H9 (cell line): Measurements from ENCODE around the gene HMGCS2. TPM values are rescaled to one million over a fixed set of nuclear protein-coding genes. Genes with fewer than 3 reads are reported as not detected.

ENCODE experiments used
- DNase-seq: peaks from one replicate; pipeline ENCODE4 v3.0.0-alpha.2; 2017
- H2AFZ ChIP-seq: one replicate; pipeline ENCODE4 v1.6.1; 2013; ENCODE audit warnings: mild to moderate bottlenecking, low read length, control low read depth, moderate library complexity
- H2AK5ac ChIP-seq: 2 replicates; pipeline ENCODE4 v1.6.1; 2013; ENCODE audit warnings: low read length, control low read depth, mixed read lengths; ENCODE audit not compliant: insufficient read length
- H2BK120ac ChIP-seq: one replicate; pipeline ENCODE4 v1.6.1; 2013; ENCODE audit warnings: low read depth, mild to moderate bottlenecking, low read length, control low read depth, inconsistent platforms; ENCODE audit not compliant: poor library complexity, severe bottlenecking
- H2BK12ac ChIP-seq: 2 replicates; pipeline ENCODE4 v1.6.1; 2013; ENCODE audit warnings: low read length, control low read depth, mixed read lengths, low read depth; ENCODE audit not compliant: insufficient read length
- H2BK15ac ChIP-seq: 2 replicates; pipeline ENCODE4 v1.6.1; 2013; ENCODE audit warnings: low read depth, low read length, control low read depth
- H2BK20ac ChIP-seq: one replicate; pipeline ENCODE4 v1.6.1; 2013; ENCODE audit warnings: low read depth, mild to moderate bottlenecking, low read length, control low read depth, inconsistent platforms; ENCODE audit not compliant: poor library complexity, severe bottlenecking
- H2BK5ac ChIP-seq: 2 replicates; pipeline ENCODE4 v1.6.1; 2013; ENCODE audit warnings: low read length, control low read depth, mixed read lengths; ENCODE audit not compliant: insufficient read length
- H3K14ac ChIP-seq: 2 replicates; pipeline ENCODE4 v1.6.1; 2013; ENCODE audit warnings: low read length, control low read depth; ENCODE audit not compliant: insufficient read depth
- H3K18ac ChIP-seq: 2 replicates; pipeline ENCODE4 v1.6.1; 2013; ENCODE audit warnings: low read depth, mild to moderate bottlenecking, mixed read lengths, low read length, control low read depth; ENCODE audit not compliant: insufficient read length
- H3K23ac ChIP-seq: 2 replicates; pipeline ENCODE4 v1.6.1; 2013; ENCODE audit warnings: low read length, control low read depth, mixed read lengths, low read depth; ENCODE audit not compliant: insufficient read length
- H3K23me2 ChIP-seq: 2 replicates; pipeline ENCODE4 v1.6.1; 2013; ENCODE audit warnings: low read depth, mild to moderate bottlenecking, mixed read lengths, low read length, control low read depth; ENCODE audit not compliant: insufficient read length, poor library complexity, severe bottlenecking
- H3K27ac ChIP-seq: 2 replicates; pipeline ENCODE4 v1.5.1; 2013; ENCODE audit warnings: low read length, control low read depth, mixed read lengths, low read depth; ENCODE audit not compliant: insufficient read length
- H3K27me3 ChIP-seq: 2 replicates; pipeline ENCODE4 v1.6.1; 2013; ENCODE audit warnings: low read length, control low read depth, inconsistent platforms; ENCODE audit not compliant: insufficient read depth
- H3K4ac ChIP-seq: 2 replicates; pipeline ENCODE4 v1.6.1; 2013; ENCODE audit warnings: low read depth, mild to moderate bottlenecking, control low read depth, inconsistent platforms, low read length, moderate library complexity
- H3K4me1 ChIP-seq: 2 replicates; pipeline ENCODE4 v1.6.1; 2013; ENCODE audit warnings: low read length, control low read depth, inconsistent platforms; ENCODE audit not compliant: insufficient read depth
- H3K4me2 ChIP-seq: 2 replicates; pipeline ENCODE4 v1.6.1; 2013; ENCODE audit warnings: low read length, control low read depth, mixed read lengths; ENCODE audit not compliant: insufficient read length, insufficient read depth
- H3K56ac ChIP-seq: 2 replicates; pipeline ENCODE4 v1.6.1; 2013; ENCODE audit warnings: low read depth, mild to moderate bottlenecking, mixed read lengths, low read length, control low read depth; ENCODE audit not compliant: insufficient read length
- H3K79me1 ChIP-seq: 2 replicates; pipeline ENCODE4 v1.6.1; 2013; ENCODE audit warnings: low read depth, mild to moderate bottlenecking, moderate library complexity, low read length, control low read depth, inconsistent platforms; ENCODE audit not compliant: insufficient read depth, poor library complexity, severe bottlenecking
- H3K79me2 ChIP-seq: 2 replicates; pipeline ENCODE4 v1.6.1; 2013; ENCODE audit warnings: low read length, control low read depth, inconsistent platforms; ENCODE audit not compliant: insufficient read depth
- H3K9ac ChIP-seq: 2 replicates; pipeline ENCODE4 v1.6.1; 2013; ENCODE audit warnings: low read length, control low read depth, mixed read lengths; ENCODE audit not compliant: insufficient read length; ENCODE audit errors: extremely low read depth
- H3K9me3 ChIP-seq: one replicate; pipeline ENCODE4 v1.6.1; 2013; ENCODE audit warnings: low read depth, low read length, inconsistent platforms; ENCODE audit not compliant: control insufficient read depth
- H3T11ph ChIP-seq: one replicate; pipeline ENCODE4 v1.6.1; 2013; ENCODE audit warnings: mild to moderate bottlenecking, low read length, control low read depth, inconsistent platforms
- H4K20me1 ChIP-seq: one replicate; pipeline ENCODE4 v1.6.1; 2013; ENCODE audit not compliant: control insufficient read depth, insufficient read length, insufficient read depth
- H4K5ac ChIP-seq: 2 replicates; pipeline ENCODE4 v1.6.1; 2013; ENCODE audit warnings: low read depth, mild to moderate bottlenecking, mixed read lengths, low read length, control low read depth; ENCODE audit not compliant: insufficient read length
- H4K8ac ChIP-seq: replicated peaks from 2 replicates; pipeline ENCODE4 v1.6.1; 2013; ENCODE audit warnings: low read length, control low read depth, mixed read lengths, low read depth; ENCODE audit not compliant: insufficient read length
- H4K91ac ChIP-seq: 2 replicates; pipeline ENCODE4 v1.6.1; 2013; ENCODE audit warnings: low read depth, mild to moderate bottlenecking, moderate library complexity, mixed read lengths, low read length, control low read depth; ENCODE audit not compliant: insufficient read length
- H3K27ac Mint-ChIP-seq, 3 experiments: 2 replicates in 2 of 3; 3 replicates in 1 of 3; pipeline ENCODE4 v1.8.0; 2020 to 2021; ENCODE audit warnings: mixed read lengths in 3 of 3, mild to moderate bottlenecking in 1 of 3, moderate library complexity in 1 of 3
- H3K27me3 Mint-ChIP-seq: 2 replicates; pipeline ENCODE4 v1.8.0; 2021; ENCODE audit warnings: low read depth, mild to moderate bottlenecking, moderate library complexity, mixed read lengths
- H3K36me3 Mint-ChIP-seq, 3 experiments: 2 replicates in 2 of 3; 3 replicates in 1 of 3; pipeline ENCODE4 v1.8.0; 2020 to 2021; ENCODE audit warnings: low read depth in 3 of 3, mixed read lengths in 3 of 3; ENCODE audit not compliant: insufficient read depth in 1 of 3
- H3K4me1 Mint-ChIP-seq, 2 experiments: 2 replicates each; pipeline ENCODE4 v1.8.0; 2020; ENCODE audit warnings: mixed read lengths in 2 of 2
- H3K4me3 Mint-ChIP-seq, 2 experiments: 2 replicates in 1 of 2; 3 replicates in 1 of 2; pipeline ENCODE4 v1.8.0; 2020 to 2021; ENCODE audit warnings: mild to moderate bottlenecking in 2 of 2, mixed read lengths in 2 of 2, moderate library complexity in 1 of 2
- H3K9me3 Mint-ChIP-seq, 2 experiments: 2 replicates in 1 of 2; 3 replicates in 1 of 2; pipeline ENCODE4 v1.8.0; 2020; ENCODE audit warnings: mild to moderate bottlenecking in 2 of 2, mixed read lengths in 2 of 2, moderate library complexity in 1 of 2
- CTCF ChIP-seq: fragments of 200-600 bp; sonication (generic); conservative IDR thresholded peaks from 3 replicates; pipeline ENCODE4 v1.8.0; 2021; ENCODE audit warnings: antibody characterized with exemption, mild to moderate bottlenecking
- WGBS: extraction: QIAGEN DNeasy Blood & Tissue Kit; methylation state at CpG from one replicate; pipeline ENCODE4 v1.1.7; 2013; ENCODE audit warnings: missing lambda C conversion rate, low lambda C conversion rate, mixed read lengths; ENCODE audit not compliant: insufficient read length; ENCODE audit errors: extremely low coverage; 5-methylcytosine and 5-hydroxymethylcytosine counted together
- total RNA-seq: library from RNA; stranded (reverse); gene quantifications from 2 replicates; pipeline ENCODE4 v1.2.1, GENCODE V29; 2021

The HMGCS2 gene
- total RNA-seq, 1 experiment from 2014 or later: not detected

- no peak overlapping the region for H2BK12ac ChIP-seq
- Mint-ChIP-seq H3K27me3 (peaks cover 5% of the 10 kb centered on the region), H3K9me3 (no peaks in the 10 kb centered on the region), H3K4me3 (no peak overlapping the region), H3K27ac (no peak overlapping the region), H3K4me1 (no peaks in the 10 kb centered on the region), H3K36me3 (no peaks in the 10 kb centered on the region)
- H4K20me1 ChIP-seq: no peaks in the 10 kb centered on the region
- H2AFZ ChIP-seq: no peak overlapping the region
- no peak overlapping the region for H2BK120ac ChIP-seq
- H3K14ac ChIP-seq: no peak overlapping the region
- no peaks in the 10 kb centered on the region for H3K9me3 ChIP-seq
- no peak for DNase-seq
- no peaks in the 10 kb centered on the region; the same call in 1 of the 2 replicates for H3K79me2 ChIP-seq
- no peak overlapping the region for H3K56ac ChIP-seq
- 100% methylated on average over 1 of the region's 7 CpGs for WGBS
- H3K4ac ChIP-seq: no peak overlapping the region
- H2BK20ac ChIP-seq: no peak overlapping the region
- H4K91ac ChIP-seq: no peak overlapping the region
- no peaks in the 10 kb centered on the region for H3K27me3 ChIP-seq
- no peak overlapping the region for H3K9ac ChIP-seq
- no peak overlapping the region for H3K27ac ChIP-seq
- H3K4me1 ChIP-seq: no peaks in the 10 kb centered on the region
- H4K8ac ChIP-seq: no peak overlapping the region
- H3K23me2 ChIP-seq: no peaks in the 10 kb centered on the region
- no peak overlapping the region for H2BK15ac ChIP-seq
- no peak overlapping the region for H2BK5ac ChIP-seq
- H4K5ac ChIP-seq: no peak overlapping the region
- H3K79me1 ChIP-seq: no peaks in the 10 kb centered on the region
- H3K18ac ChIP-seq: no peak overlapping the region
- no peak overlapping the region for H3T11ph ChIP-seq
- no peak for TF ChIP-seq CTCF
- no peak overlapping the region for H3K23ac ChIP-seq
- H2AK5ac ChIP-seq: no peak overlapping the region
- H3K4me2 ChIP-seq: no peak overlapping the region
Measured at GRCh38 chr1:119815928-119816327, 47.2 kb upstream of the HMGCS2 start.
